Erythroblast (primary cell): Measurements from ENCODE around the gene LY9.

Experiments used
- GATA1 ChIP-seq: IDR thresholded peaks from 2 replicates; pipeline ENCODE4 v1.6.1; 2011; ENCODE audit warnings: low read depth, mild to moderate bottlenecking, control low read depth, low read length, moderate library complexity
- POLR2A ChIP-seq: IDR thresholded peaks from 2 replicates; pipeline ENCODE4 v1.6.1; 2011; ENCODE audit warnings: mild to moderate bottlenecking, low read length

DNA sequence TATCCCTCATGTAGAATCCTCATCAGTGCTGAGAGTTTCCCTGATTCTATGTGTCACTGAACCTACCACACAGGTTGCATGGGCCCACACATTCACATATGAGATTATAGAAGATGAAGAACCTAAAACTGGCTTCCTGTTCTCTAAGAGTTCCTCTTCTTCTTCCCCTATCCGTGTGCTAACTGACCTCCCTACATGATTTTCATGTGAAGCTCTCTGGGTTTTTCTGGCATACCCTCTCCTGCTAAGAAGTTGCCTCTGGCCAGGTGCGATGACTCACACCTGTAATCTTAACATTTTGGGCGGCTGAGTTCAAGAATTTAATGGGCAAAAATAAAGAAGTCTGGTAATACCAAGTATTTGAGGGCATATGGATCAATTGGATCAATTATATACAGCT lies 72.2 kb downstream of the LY9 start:
- TF ChIP-seq POLR2A (no peak), GATA1 (no peak)
